IMR-90 (cell line): ENCODE data around the gene CACNA2D1. TPM values are rescaled to one million over a fixed set of nuclear protein-coding genes. Genes with fewer than 3 reads are reported as not detected.

Experiments
- ATAC-seq: fragments of 200-7000 bp; cut with Tn5 transposase; 2 replicates; pipeline ENCODE4 v1.9.1; 2020; ENCODE audit warnings: low read depth, mild to moderate bottlenecking, moderate library complexity
- BruUV-seq: library from RNA; stranded (reverse); fragments of 400-500 nt; replicated peaks from 2 replicates; lab custom pipeline; 2021; lab: Mats Ljungman, UMichigan
- CTCF ChIA-PET: fragments of 300-600 bp; formaldehyde crosslinking; extraction: SDS; loops from one replicate; lab custom pipeline; 2021; ENCODE audit warnings: antibody characterized with exemption; lab: Yijun Ruan, JAX
- POLR2A ChIA-PET: fragments of 300-600 bp; sonication (Branson Sonifier 250); formaldehyde crosslinking; loops from one replicate; lab custom pipeline; 2022; ENCODE audit warnings: antibody characterized with exemption; ENCODE audit not compliant: unreplicated experiment; lab: Charles Lee
- DNase-seq: peaks from one replicate; pipeline ENCODE4 v3.0.0; 2013
- H2AFZ ChIP-seq: replicated peaks from 2 replicates; pipeline ENCODE3; 2013; ENCODE audit warnings: low read length, mild to moderate bottlenecking; ENCODE audit not compliant: poor library complexity
- H2AK5ac ChIP-seq: 2 replicates; pipeline ENCODE4 v1.6.1; 2013; ENCODE audit warnings: low read depth, low read length, inconsistent platforms
- H2AK9ac ChIP-seq: replicated peaks from 2 replicates; pipeline ENCODE3; 2013; ENCODE audit warnings: mild to moderate bottlenecking, low read depth, low read length, moderate library complexity; ENCODE audit not compliant: poor library complexity
- H2BK120ac ChIP-seq: 2 replicates; pipeline ENCODE4 v1.6.1; 2013; ENCODE audit warnings: low read depth, low read length, inconsistent platforms
- H2BK15ac ChIP-seq: 3 replicates; pipeline ENCODE4 v1.6.1; 2013; ENCODE audit warnings: low read depth, low read length, inconsistent platforms
- H2BK20ac ChIP-seq: 2 replicates; pipeline ENCODE4 v1.6.1; 2013; ENCODE audit warnings: low read depth, mild to moderate bottlenecking, inconsistent platforms, low read length, moderate library complexity
- H2BK5ac ChIP-seq: 2 replicates; pipeline ENCODE4 v1.6.1; 2013; ENCODE audit warnings: mild to moderate bottlenecking, low read depth, low read length, inconsistent platforms; ENCODE audit not compliant: poor library complexity, severe bottlenecking
- H3K14ac ChIP-seq: replicated peaks from 2 replicates; pipeline ENCODE4 v1.6.1; 2013; ENCODE audit warnings: low read depth, low read length, inconsistent platforms
- H3K18ac ChIP-seq: 2 replicates; pipeline ENCODE4 v1.6.1; 2013; ENCODE audit warnings: low read depth, low read length, control low read depth
- H3K23ac ChIP-seq: 2 replicates; pipeline ENCODE4 v1.6.1; 2013; ENCODE audit warnings: low read depth, low read length, inconsistent platforms
- H3K27ac ChIP-seq: 2 replicates; pipeline ENCODE4 v1.5.1; 2013; ENCODE audit warnings: mild to moderate bottlenecking, control low read depth, low read length; ENCODE audit not compliant: insufficient read depth
- H3K27me3 ChIP-seq: 2 replicates; pipeline ENCODE4 v1.6.1; 2013; ENCODE audit warnings: low read length; ENCODE audit not compliant: control insufficient read depth, insufficient read depth
- H3K36me3 ChIP-seq: 2 replicates; pipeline ENCODE4 v1.6.1; 2013; ENCODE audit warnings: low read length, mixed read lengths; ENCODE audit not compliant: control insufficient read depth, insufficient read depth
- H3K4ac ChIP-seq: 2 replicates; pipeline ENCODE4 v1.6.1; 2013; ENCODE audit warnings: low read depth, low read length, inconsistent platforms
- H3K4me1 ChIP-seq: 2 replicates; pipeline ENCODE4 v1.6.1; 2013; ENCODE audit warnings: low read length, mixed read lengths; ENCODE audit not compliant: control insufficient read depth, insufficient read depth
- H3K4me2 ChIP-seq: 2 replicates; pipeline ENCODE4 v1.6.1; 2013; ENCODE audit warnings: low read depth, mild to moderate bottlenecking, control low read depth, low read length, moderate library complexity
- H3K4me3 ChIP-seq: 2 replicates; pipeline ENCODE4 v1.5.1; 2013; ENCODE audit warnings: low read depth, mild to moderate bottlenecking, control low read depth, low read length, moderate library complexity; ENCODE audit not compliant: insufficient read depth
- H3K56ac ChIP-seq: 2 replicates; pipeline ENCODE4 v1.6.1; 2013; ENCODE audit warnings: low read length, inconsistent platforms; ENCODE audit not compliant: insufficient read depth; ENCODE audit errors: extremely low read depth
- H3K79me1 ChIP-seq, 2 experiments: 2 replicates each; pipeline ENCODE4 v1.6.1; 2013; ENCODE audit warnings: low read length in 2 of 2, inconsistent platforms in 1 of 2, low read depth in 1 of 2
- H3K9ac ChIP-seq: 2 replicates; pipeline ENCODE4 v1.6.1; 2013; ENCODE audit warnings: low read depth, low read length, control low read depth
- H3K9me1 ChIP-seq: 2 replicates; pipeline ENCODE4 v1.6.1; 2013; ENCODE audit warnings: low read length, inconsistent platforms; ENCODE audit not compliant: insufficient read depth
- H3K9me3 ChIP-seq: 2 replicates; pipeline ENCODE4 v1.6.1; 2013; ENCODE audit warnings: low read length; ENCODE audit not compliant: control insufficient read depth, insufficient read depth
- H4K20me1 ChIP-seq: 2 replicates; pipeline ENCODE4 v1.6.1; 2013; ENCODE audit warnings: low read length, inconsistent platforms; ENCODE audit not compliant: insufficient read depth
- H4K5ac ChIP-seq: 2 replicates; pipeline ENCODE4 v1.6.1; 2013; ENCODE audit warnings: mild to moderate bottlenecking, low read depth, low read length, control low read depth
- H4K8ac ChIP-seq, 2 experiments: 2 replicates each; pipeline ENCODE4 v1.6.1; 2013; ENCODE audit warnings: low read depth in 2 of 2, low read length in 2 of 2, control low read depth in 1 of 2, inconsistent platforms in 1 of 2
- H4K91ac ChIP-seq: 2 replicates; pipeline ENCODE4 v1.6.1; 2013; ENCODE audit warnings: low read depth, low read length, inconsistent platforms; ENCODE audit not compliant: insufficient read depth
- BHLHE40 ChIP-seq: fragments of 150-350 bp; IDR thresholded peaks from 2 replicates; pipeline ENCODE4 v1.6.1; 2016; ENCODE audit warnings: mild to moderate bottlenecking, low read depth, low read length
- CEBPB ChIP-seq: IDR thresholded peaks from 2 replicates; pipeline ENCODE4 v1.6.1; 2012; ENCODE audit warnings: low read depth, low read length, improper control_type of control experiment
- MAFK ChIP-seq: IDR thresholded peaks from 2 replicates; pipeline ENCODE4 v1.6.1; 2012; ENCODE audit warnings: low read depth, low read length, improper control_type of control experiment
- RCOR1 ChIP-seq: IDR thresholded peaks from 2 replicates; pipeline ENCODE4 v1.6.1; 2012; ENCODE audit warnings: mild to moderate bottlenecking, low read length, improper control_type of control experiment; ENCODE audit not compliant: insufficient replicate concordance
- SMC3 ChIP-seq: fragments of 150-350 bp; IDR thresholded peaks from 2 replicates; pipeline ENCODE4 v1.6.1; 2016; ENCODE audit warnings: low read depth, mild to moderate bottlenecking, antibody characterized with exemption, low read length, moderate library complexity
- WGBS, 2 experiments: methylation state at CpG; one replicate each; pipeline versions ENCODE4 v1.1.5 to v1.1.7; 2013; ENCODE audit warnings: missing lambda C conversion rate in 2 of 2; ENCODE audit not compliant: insufficient read length in 1 of 2; ENCODE audit errors: extremely low coverage in 2 of 2; 5-methylcytosine and 5-hydroxymethylcytosine counted together
- dilution Hi-C: fragments of 300-500 bp; cut with HindIII; formaldehyde crosslinking; loops from one replicate; pipeline ENCODE4 v1.14.3; 2018; ENCODE audit warnings: low sequenced_read_pairs; ENCODE audit not compliant: unreplicated experiment
- in situ Hi-C: fragments of 300-500 bp; cut with MboI; formaldehyde crosslinking; loops from 3 replicates; pipeline ENCODE4 v1.14.3; 2019; ENCODE audit warnings: low sequenced_read_pairs, inconsistent platforms, mixed read lengths
- intact Hi-C: fragments of 100-400 bp; cut with micrococcal nuclease; formaldehyde crosslinking; loops from 2 replicates; pipeline ENCODE4 v1.10.0; 2022
- polyA plus RNA-seq, 3 experiments: library from polyadenylated mRNA; depleted of rRNA; stranded (reverse); fragments of >200 nt; gene quantifications; 2 replicates each; pipeline ENCODE4 v1.2.3, GENCODE V29; 2012; ENCODE audit warnings: low replicate concordance in 1 of 3
- total RNA-seq: library from RNA; depleted of rRNA; stranded (reverse); fragments of >200 nt; gene quantifications from 2 replicates; pipeline ENCODE4 v1.2.3, GENCODE V29; 2012

The CACNA2D1 gene
- total and polyA plus RNA-seq, 2 of the 4 experiments (the other 2 are of a cell fraction): 5.8 to 21.9 TPM

DNA sequence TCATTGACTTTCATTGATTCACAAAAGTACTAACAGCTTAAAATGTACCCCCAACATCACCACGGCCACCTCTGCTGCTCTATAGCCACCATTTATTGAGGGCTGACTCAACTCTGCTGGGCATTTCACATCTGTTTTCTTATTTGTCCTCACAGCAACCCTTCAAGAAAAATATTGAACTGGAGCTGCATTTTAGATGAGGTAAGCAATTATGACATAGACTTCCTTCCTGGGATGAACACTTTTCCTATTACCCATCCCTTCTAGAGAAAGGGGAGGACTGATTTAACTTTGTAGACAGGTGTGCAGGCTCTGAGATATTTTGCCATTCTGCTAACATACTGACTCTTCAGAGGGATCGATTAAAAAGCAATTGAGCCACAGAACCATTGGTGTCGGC, 217.4 kb downstream of the CACNA2D1 start:
- no TSS peak for BruUV-seq
- no peak overlapping the region for H2AK5ac ChIP-seq
- no peak overlapping the region for H2BK15ac ChIP-seq
- no peak overlapping the region for H3K4me3 ChIP-seq
- peaks cover 4 to 11% of the 10 kb centered on the region in 2 experiments; a peak in 1 of 4 replicates for H3K79me1 ChIP-seq
- no peak overlapping the region for H2BK5ac ChIP-seq
- no peak overlapping the region for H2AFZ ChIP-seq
- intact Hi-C loops: no loop called here
- ChIA-PET POLR2A (no interaction called here), CTCF (no interaction called here)
- no peak overlapping the region for H3K23ac ChIP-seq
- ATAC-seq: no peak
- H3K56ac ChIP-seq: no peak overlapping the region
- in situ Hi-C loops: loop anchor here (10.0 to 25.0 kb wide), 3 partner anchors 171 to 739 kb away; no protein-coding TSS in a partner anchor
- H3K36me3 ChIP-seq: no peaks in the 10 kb centered on the region
- no peak overlapping the region for H3K14ac ChIP-seq
- H4K8ac ChIP-seq: no peak overlapping the region
- H4K91ac ChIP-seq: no peak overlapping the region
- H2AK9ac ChIP-seq: no peak overlapping the region
- no peak overlapping the region for H3K27ac ChIP-seq
- TF ChIP-seq SMC3 (no peak), CEBPB (no peak), MAFK (peak; percentile 58), RCOR1 (no peak), BHLHE40 (no peak)
- H2BK120ac ChIP-seq: no peak overlapping the region
- no peak overlapping the region for H3K18ac ChIP-seq
- H3K4me1 ChIP-seq: 0 out of 2 replicates have a peak, but pooled peaks cover 1% of the 10 kb centered on the region
- no peak for DNase-seq
- dilution Hi-C loops: no loop called here
- no peaks in the 10 kb centered on the region for H4K20me1 ChIP-seq
- no peaks in the 10 kb centered on the region for H3K9me3 ChIP-seq
- H3K4me2 ChIP-seq: no peak overlapping the region
- no CpG with 5 or more reads among the region's 3 CpGs for WGBS, 2 experiments
- no peaks in the 10 kb centered on the region for H3K9me1 ChIP-seq
- no peak overlapping the region for H2BK20ac ChIP-seq
- no peak overlapping the region for H4K5ac ChIP-seq
- no peak overlapping the region for H3K9ac ChIP-seq
- no peaks in the 10 kb centered on the region for H3K27me3 ChIP-seq
- H3K4ac ChIP-seq: no peak overlapping the region
